ENCODE data around the gene ZBED3.
"Not testable (repeated sequence)": the region's sequence is repeated elsewhere in the genome, so short reads cannot be mapped to it uniquely, and the experiment has no call there.

ZBED3 gene

GRCh38 chr5:77086689-77087483, at the start of gene ZBED3:
Gene ZBED3 (minus strand): TSS chr5:77087285. CDS start chr5:77077878, 9,407 bp downstream.
- peak; percentile 10 for DNase-seq (ENCODE audit: low read depth, low spot score)

- DNase-seq (ENCODE audit: low read depth, low spot score), result no peak
These were observed 46.1 kb upstream of the ZBED3 start for GRCh38 chr5:77133061-77133758.

GRCh38 chr5:77131361-77131760, 44.3 kb upstream of the ZBED3 start:
- no peak for DNase-seq (ENCODE audit: low read depth, low spot score)

GRCh38 chr5:77129391-77129990, 42.4 kb upstream of the ZBED3 start:
- DNase-seq (ENCODE audit: low read depth, low spot score), result no peak

GRCh38 chr5:77128411-77129061, 41.5 kb upstream of the ZBED3 start:
- no peak for DNase-seq (ENCODE audit: low read depth, low spot score)

GRCh38 chr5:77123057-77123456, 36.0 kb upstream of the ZBED3 start:
- DNase-seq (ENCODE audit: low read depth, low spot score), result no peak

- no peak for DNase-seq (ENCODE audit: low read depth, low spot score)
These were observed 33.6 kb upstream of the ZBED3 start for GRCh38 chr5:77120706-77121105.

- DNase-seq (ENCODE audit: low read depth, low spot score), result no peak
These were observed 33.0 kb upstream of the ZBED3 start for GRCh38 chr5:77120086-77120485.

GRCh38 chr5:77117161-77117560, 30.1 kb upstream of the ZBED3 start:
- no peak for DNase-seq (ENCODE audit: low read depth, low spot score)

- not testable (repeated sequence) for DNase-seq (ENCODE audit: low read depth, low spot score)
These were observed 19.9 kb upstream of the ZBED3 start for GRCh38 chr5:77107035-77107434.

- DNase-seq (ENCODE audit: low read depth, low spot score), result no peak
These were observed 17.7 kb upstream of the ZBED3 start for GRCh38 chr5:77104813-77105212.

GRCh38 chr5:77103457-77103856, 16.4 kb upstream of the ZBED3 start:
- DNase-seq (ENCODE audit: low read depth, low spot score), result no peak

- no peak for DNase-seq (ENCODE audit: low read depth, low spot score)
These were observed 15.5 kb upstream of the ZBED3 start for GRCh38 chr5:77102549-77102948.

GRCh38 chr5:77101298-77101697, 14.2 kb upstream of the ZBED3 start:
- DNase-seq (ENCODE audit: low read depth, low spot score), result no peak

- DNase-seq (ENCODE audit: low read depth, low spot score), result no peak
These were observed 8.1 kb upstream of the ZBED3 start for GRCh38 chr5:77095189-77095588.

- DNase-seq (ENCODE audit: low read depth, low spot score), result no peak
These were observed 588 bp upstream of the ZBED3 start for GRCh38 chr5:77087484-77088261.

GRCh38 chr5:77086368-77086688, 757 bp downstream of the ZBED3 start:
- DNase-seq (ENCODE audit: low read depth, low spot score), result no peak

GRCh38 chr5:77083088-77083487, 4.0 kb downstream of the ZBED3 start:
- no peak for DNase-seq (ENCODE audit: low read depth, low spot score)

- no peak for DNase-seq (ENCODE audit: low read depth, low spot score)
These were observed 4.8 kb downstream of the ZBED3 start for GRCh38 chr5:77082280-77082679.

GRCh38 chr5:77080905-77081304, 6.2 kb downstream of the ZBED3 start:
- DNase-seq (ENCODE audit: low read depth, low spot score), result no peak

- not testable (repeated sequence) for DNase-seq (ENCODE audit: low read depth, low spot score)
These were observed 6.6 kb downstream of the ZBED3 start for GRCh38 chr5:77080479-77080878.

GRCh38 chr5:77077829-77078176, 9.3 kb downstream of the ZBED3 start:
- no peak for DNase-seq (ENCODE audit: low read depth, low spot score)
